GM12873 (cell line): Measurements from ENCODE around the gene ADGRG1.

Source experiments
- TF ChIP-seq, protein P1 (sequence below): IDR thresholded peaks from 2 replicates; pipeline ENCODE4 v1.5.1; 2012; ENCODE audit warnings: low read depth, mild to moderate bottlenecking, moderate library complexity, low read length, control low read depth; ENCODE audit not compliant: insufficient read depth; ENCODE audit errors: missing control alignments

The ADGRG1 gene

DNA sequence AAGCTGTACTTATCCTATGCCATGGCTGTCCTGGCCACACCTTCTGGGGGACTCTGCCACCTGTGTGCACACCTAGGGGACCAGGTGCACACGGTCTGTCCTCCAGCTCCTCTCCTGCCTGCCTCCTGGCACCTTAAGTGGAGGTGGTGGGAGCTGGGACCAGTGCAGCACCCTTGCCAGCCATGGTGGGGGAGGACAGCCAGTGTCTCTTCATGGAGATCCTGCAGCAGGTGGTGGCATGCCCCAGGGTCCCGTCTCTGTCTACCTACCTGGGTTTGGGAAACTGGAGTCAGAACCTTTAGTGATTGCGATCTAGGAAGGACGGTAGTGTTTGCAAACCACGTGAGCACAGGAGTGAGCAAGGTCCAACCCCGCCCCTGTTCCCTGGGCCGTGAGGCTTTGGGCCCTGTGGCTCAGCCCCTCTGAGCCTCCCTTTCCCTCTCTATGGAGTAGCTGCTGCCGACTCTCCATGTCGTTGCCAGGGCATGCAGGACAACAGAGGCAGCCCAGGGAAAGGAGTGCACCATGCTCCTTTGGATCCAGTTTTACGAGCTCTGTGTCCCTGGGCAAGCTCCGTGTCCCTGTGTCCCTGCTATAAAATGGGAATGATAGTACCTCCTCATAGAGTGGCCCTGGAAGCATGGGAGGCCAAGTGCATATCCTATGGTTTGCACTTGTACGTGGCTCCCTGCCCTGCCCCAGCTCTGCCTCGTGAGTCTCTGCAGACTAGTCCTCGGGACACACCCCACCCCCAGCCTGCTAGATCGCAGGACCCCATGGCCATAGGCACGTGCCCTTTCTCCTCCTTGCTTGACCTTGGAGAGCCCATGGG, 7.1 kb downstream of the ADGRG1 start:
- TF ChIP-seq, protein P1, sequence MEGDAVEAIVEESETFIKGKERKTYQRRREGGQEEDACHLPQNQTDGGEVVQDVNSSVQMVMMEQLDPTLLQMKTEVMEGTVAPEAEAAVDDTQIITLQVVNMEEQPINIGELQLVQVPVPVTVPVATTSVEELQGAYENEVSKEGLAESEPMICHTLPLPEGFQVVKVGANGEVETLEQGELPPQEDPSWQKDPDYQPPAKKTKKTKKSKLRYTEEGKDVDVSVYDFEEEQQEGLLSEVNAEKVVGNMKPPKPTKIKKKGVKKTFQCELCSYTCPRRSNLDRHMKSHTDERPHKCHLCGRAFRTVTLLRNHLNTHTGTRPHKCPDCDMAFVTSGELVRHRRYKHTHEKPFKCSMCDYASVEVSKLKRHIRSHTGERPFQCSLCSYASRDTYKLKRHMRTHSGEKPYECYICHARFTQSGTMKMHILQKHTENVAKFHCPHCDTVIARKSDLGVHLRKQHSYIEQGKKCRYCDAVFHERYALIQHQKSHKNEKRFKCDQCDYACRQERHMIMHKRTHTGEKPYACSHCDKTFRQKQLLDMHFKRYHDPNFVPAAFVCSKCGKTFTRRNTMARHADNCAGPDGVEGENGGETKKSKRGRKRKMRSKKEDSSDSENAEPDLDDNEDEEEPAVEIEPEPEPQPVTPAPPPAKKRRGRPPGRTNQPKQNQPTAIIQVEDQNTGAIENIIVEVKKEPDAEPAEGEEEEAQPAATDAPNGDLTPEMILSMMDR, result no peak

DNA sequence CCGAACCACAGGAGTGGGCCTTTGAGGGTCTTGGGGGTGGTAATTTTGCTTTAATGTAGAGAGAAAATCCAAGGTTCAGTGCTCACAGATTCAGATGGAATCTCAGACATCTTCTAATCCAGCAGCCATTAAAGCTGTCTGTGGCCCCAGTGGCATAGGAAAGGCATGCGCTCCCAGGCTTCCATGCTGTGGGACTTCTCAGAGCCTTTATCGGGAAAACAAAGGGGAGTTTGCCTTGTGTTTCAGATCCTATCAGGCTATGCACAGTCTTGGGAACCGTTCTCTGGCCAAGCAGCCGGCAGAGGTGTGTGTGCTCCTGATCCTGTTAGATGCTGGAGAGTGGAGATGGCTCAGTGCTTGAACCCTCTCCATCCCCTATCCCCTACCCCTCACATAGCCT, 7.8 kb downstream of the ADGRG1 start:
- TF ChIP-seq, protein P1, result no peak

- TF ChIP-seq, protein P1, result no peak
These were observed 8.6 kb downstream of the ADGRG1 start for GRCh38 chr16:57637020-57637419.

- TF ChIP-seq, protein P1, result no peak
These were observed 9.0 kb downstream of the ADGRG1 start for GRCh38 chr16:57637424-57637823.

GRCh38 chr16:57637965-57638364, 9.5 kb downstream of the ADGRG1 start:
- TF ChIP-seq, protein P1, result no peak

DNA sequence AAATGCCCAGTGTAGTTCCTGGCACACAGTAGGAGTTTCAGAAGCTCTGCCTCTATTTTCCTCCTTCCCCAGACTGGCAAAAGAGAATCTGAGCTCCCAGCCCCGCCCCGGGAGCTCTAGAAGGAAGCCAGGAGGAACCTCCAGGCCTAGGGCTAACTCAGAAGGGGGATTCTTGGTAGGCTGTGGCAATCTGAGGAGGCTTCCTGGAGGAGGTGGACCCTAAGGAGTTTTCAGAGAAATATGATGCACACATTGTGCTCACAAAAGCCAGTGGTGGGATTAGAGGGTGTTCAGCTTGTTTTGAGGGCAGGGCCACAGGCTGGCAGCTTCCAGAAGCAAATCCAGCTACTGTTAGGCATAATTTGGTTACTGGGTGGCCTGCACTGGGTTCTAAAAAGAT, 10.0 kb downstream of the ADGRG1 start:
- TF ChIP-seq, protein P1, result no peak

GRCh38 chr16:57639172-57639887, 10.9 kb downstream of the ADGRG1 start:
- TF ChIP-seq, protein P1, result no peak
